ENCODE measurements around the gene PARN.
"Not testable (repeated sequence)": the region's sequence is repeated elsewhere in the genome, so short reads cannot be mapped to it uniquely, and the experiment has no call there.

PARN gene

DNA sequence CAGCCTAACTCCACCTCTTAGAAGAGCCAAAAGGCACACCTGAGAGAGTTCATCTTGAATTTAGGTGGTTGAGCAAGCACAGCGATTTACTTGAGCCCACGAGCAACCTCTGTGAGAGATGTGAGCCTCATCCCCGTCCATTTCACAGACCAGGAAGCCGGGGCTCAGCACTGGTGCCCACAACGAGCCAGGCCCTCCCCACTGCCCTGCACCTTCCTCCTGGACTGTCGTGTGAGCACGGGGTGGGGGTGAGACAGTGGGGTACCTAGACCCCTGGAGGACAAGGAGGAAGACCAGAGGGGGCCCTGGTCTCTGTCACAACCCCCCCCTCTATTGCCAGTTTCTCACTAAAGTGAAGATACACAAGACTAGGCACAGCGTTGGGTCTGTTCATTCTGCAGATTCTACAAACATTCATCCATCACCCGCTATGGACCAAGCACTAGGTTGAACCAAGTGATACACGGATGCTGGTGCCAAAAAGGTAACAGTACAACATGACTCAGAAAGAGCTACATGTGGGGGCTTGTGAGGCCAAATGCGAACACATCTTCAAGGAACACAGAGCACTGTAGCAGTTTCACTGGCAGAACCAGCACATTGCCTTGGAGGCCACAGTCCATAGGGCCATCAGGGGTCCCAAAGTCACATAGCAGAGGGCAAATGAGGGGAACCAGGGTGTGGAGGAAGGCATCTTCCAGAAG, 231.9 kb downstream of the PARN start:
- no peak for FAIRE-seq
- DNase-seq (ENCODE audit: insufficient read length, low spot score), result no peak
- TF ChIP-seq, protein P1, sequence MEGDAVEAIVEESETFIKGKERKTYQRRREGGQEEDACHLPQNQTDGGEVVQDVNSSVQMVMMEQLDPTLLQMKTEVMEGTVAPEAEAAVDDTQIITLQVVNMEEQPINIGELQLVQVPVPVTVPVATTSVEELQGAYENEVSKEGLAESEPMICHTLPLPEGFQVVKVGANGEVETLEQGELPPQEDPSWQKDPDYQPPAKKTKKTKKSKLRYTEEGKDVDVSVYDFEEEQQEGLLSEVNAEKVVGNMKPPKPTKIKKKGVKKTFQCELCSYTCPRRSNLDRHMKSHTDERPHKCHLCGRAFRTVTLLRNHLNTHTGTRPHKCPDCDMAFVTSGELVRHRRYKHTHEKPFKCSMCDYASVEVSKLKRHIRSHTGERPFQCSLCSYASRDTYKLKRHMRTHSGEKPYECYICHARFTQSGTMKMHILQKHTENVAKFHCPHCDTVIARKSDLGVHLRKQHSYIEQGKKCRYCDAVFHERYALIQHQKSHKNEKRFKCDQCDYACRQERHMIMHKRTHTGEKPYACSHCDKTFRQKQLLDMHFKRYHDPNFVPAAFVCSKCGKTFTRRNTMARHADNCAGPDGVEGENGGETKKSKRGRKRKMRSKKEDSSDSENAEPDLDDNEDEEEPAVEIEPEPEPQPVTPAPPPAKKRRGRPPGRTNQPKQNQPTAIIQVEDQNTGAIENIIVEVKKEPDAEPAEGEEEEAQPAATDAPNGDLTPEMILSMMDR (IDR thresholded peaks at IDR 0.05; ENCODE audit: insufficient read depth, missing control alignments), result no peak

GRCh38 chr16:14395710-14396304, 234.3 kb downstream of the PARN start:
- not testable (repeated sequence) for FAIRE-seq

GRCh38 chr16:14394834-14395233, 235.2 kb downstream of the PARN start:
- no peak for FAIRE-seq
- no peak for DNase-seq (ENCODE audit: insufficient read length, low spot score)
- TF ChIP-seq, protein P1 (IDR thresholded peaks at IDR 0.05; ENCODE audit: insufficient read depth, missing control alignments), result no peak

More at GRCh38 chr16:14395710-14396304, 234.3 kb downstream of the PARN start:
- DNase-seq (ENCODE audit: insufficient read length, low spot score), result not testable (repeated sequence)

DNA sequence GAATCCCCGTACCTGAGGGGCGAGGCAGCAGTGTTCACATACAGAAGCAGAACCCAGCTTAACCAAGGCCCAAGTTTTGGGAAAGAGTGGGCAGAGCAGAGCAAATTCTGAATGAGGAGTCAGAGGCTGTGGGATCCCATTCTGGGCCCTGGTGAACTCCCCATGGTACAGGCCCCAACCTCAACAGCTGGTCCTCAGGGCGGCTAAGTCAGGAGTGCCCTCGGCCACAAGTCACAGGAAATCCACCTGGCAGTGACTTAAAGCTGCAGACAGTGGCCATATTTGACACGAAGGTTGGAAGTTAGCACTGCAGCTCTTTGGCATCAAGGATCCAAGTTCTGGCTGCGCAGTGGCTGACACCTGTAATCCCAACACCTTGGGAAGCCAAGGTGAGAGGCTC, 237.1 kb downstream of the PARN start:
- FAIRE-seq, result no peak
- TF ChIP-seq, protein P1 (IDR thresholded peaks at IDR 0.05; ENCODE audit: insufficient read depth, missing control alignments), result no peak
- DNase-seq (ENCODE audit: insufficient read length, low spot score), result no peak

DNA sequence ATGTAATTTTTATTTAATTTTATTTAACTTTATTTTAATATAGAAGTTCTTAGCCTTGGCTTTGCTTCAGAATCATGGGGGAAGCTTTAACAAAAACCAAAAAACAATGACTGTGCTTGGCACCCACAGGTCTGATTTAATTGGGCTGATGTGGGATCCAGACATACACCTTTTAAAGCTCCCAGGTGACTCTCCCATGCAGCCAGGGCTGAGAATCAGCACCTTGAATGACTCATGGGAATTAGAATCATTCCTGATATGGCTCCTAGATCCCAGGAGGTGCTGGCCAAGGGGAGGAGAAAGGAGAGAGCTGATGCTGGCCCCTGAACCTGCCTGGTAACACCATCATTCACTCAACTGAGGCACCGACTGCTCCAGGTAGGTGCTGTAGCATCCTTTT, 240.7 kb downstream of the PARN start:
- DNase-seq (ENCODE audit: insufficient read length, low spot score) (no peak), FAIRE-seq (no peak)
- TF ChIP-seq, protein P1 (IDR thresholded peaks at IDR 0.05; ENCODE audit: insufficient read depth, missing control alignments), result no peak

DNA sequence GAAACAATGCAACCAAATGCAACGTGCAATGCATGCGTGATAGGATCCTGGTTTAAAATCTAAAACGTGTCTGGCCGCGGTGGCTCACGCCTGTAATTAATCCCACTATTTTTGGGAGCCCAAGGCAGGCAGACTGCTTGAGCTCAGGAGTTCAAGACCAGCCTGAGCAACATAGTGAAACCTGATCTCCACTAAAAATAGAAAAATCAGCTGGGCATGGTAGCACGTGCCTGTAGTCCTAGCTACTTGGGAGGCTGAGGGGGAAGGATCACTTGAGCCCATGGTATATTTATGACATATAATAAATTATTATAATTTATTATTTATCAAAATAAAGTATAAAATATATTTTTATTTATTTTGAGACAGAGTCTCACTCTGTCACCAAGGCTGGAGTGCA, 241.8 kb downstream of the PARN start:
- DNase-seq (ENCODE audit: insufficient read length, low spot score) (no peak), FAIRE-seq (no peak)
- TF ChIP-seq, protein P1 (IDR thresholded peaks at IDR 0.05; ENCODE audit: insufficient read depth, missing control alignments), result no peak

DNA sequence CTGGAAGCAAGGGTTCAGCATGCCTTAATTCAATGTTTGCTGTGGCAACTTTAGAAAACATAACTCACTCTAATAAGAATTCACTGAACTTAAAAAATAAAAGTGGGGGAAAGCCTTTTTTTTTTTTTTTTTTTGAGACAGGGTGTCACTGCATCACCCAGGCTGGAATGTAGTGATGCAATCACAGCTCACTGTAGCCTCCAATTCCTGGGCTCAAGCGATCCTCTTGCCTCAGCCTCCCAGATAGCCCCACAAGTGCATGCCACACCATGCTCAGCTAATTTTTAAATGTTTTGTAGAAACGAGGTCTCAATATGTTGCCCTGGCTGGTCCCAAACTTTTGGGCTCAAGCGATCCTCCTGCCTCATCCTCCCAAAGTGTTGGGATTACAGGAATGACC, 243.9 kb downstream of the PARN start:
- TF ChIP-seq, protein P1 (IDR thresholded peaks at IDR 0.05; ENCODE audit: insufficient read depth, missing control alignments), result no peak
- FAIRE-seq, result no peak

More for the DNA sequence above, 243.9 kb downstream of the PARN start:
- DNase-seq (ENCODE audit: insufficient read length, low spot score), result no peak
